Measurements from ENCODE around the gene METTL26.

METTL26 gene

GRCh38 chr16:588639-588888 lies 47.5 kb downstream of the METTL26 start:
- Histone ChIP-seq H3K9me3 (ENCODE audit: insufficient read depth, low read depth, low read length) (no peaks in the 10 kb centered on the region), H3K4me2 (ENCODE audit: low read depth, low read length, poor library complexity, severe bottlenecking) (peak overlapping the region; percentile 75), H3K4me3 (ENCODE audit: low read length, poor library complexity, severe bottlenecking) (peak overlapping the region; percentile 83), H3K36me3 (ENCODE audit: insufficient read depth, low read length) (no peaks in the 10 kb centered on the region), H3F3A (ENCODE audit: low read depth) (no peaks in the 10 kb centered on the region), H3K27me3 (ENCODE audit: insufficient read depth, low read length, poor library complexity, severe bottlenecking) (no peaks in the 10 kb centered on the region), H3K4me1 (ENCODE audit: insufficient read depth, low read length, poor library complexity, severe bottlenecking) (peaks cover 24% of the 10 kb centered on the region), H3K9me2 (replicated peaks; ENCODE audit: low read depth, low read length) (no peaks in the 10 kb centered on the region), H3K79me2 (ENCODE audit: insufficient read depth, low read length) (peaks cover 41% of the 10 kb centered on the region; the same call in 1 of the 2 replicates), H2AFZ (ENCODE audit: low read length) (no peak overlapping the region), H4K20me1 (ENCODE audit: insufficient read depth, low read length, poor library complexity, severe bottlenecking) (peaks cover 6% of the 10 kb centered on the region), H3K9ac (ENCODE audit: low read depth, low read length, poor library complexity, severe bottlenecking) (peak overlapping the region; percentile 85)
- TF ChIP-seq, protein P1, sequence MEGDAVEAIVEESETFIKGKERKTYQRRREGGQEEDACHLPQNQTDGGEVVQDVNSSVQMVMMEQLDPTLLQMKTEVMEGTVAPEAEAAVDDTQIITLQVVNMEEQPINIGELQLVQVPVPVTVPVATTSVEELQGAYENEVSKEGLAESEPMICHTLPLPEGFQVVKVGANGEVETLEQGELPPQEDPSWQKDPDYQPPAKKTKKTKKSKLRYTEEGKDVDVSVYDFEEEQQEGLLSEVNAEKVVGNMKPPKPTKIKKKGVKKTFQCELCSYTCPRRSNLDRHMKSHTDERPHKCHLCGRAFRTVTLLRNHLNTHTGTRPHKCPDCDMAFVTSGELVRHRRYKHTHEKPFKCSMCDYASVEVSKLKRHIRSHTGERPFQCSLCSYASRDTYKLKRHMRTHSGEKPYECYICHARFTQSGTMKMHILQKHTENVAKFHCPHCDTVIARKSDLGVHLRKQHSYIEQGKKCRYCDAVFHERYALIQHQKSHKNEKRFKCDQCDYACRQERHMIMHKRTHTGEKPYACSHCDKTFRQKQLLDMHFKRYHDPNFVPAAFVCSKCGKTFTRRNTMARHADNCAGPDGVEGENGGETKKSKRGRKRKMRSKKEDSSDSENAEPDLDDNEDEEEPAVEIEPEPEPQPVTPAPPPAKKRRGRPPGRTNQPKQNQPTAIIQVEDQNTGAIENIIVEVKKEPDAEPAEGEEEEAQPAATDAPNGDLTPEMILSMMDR (conservative IDR thresholded peaks at IDR 0.05; ENCODE audit: low read length), result no peak
- TF ChIP-seq EZH2phosphoT487 (IDR thresholded peaks at IDR 0.05; ENCODE audit: borderline replicate concordance), result no peak

GRCh38 chr16:586645-587590 lies 49.2 kb downstream of the METTL26 start:
- Histone ChIP-seq H3K79me2 (ENCODE audit: insufficient read depth, low read length) (peaks cover 27% of the 10 kb centered on the region; the same call in 1 of the 2 replicates), H3K4me1 (ENCODE audit: insufficient read depth, low read length, poor library complexity, severe bottlenecking) (peaks cover 7% of the 10 kb centered on the region), H3K27me3 (ENCODE audit: insufficient read depth, low read length, poor library complexity, severe bottlenecking) (no peaks in the 10 kb centered on the region), H2AFZ (ENCODE audit: low read length) (no peak overlapping the region), H3F3A (ENCODE audit: low read depth) (no peaks in the 10 kb centered on the region), H3K4me3 (ENCODE audit: low read length, poor library complexity, severe bottlenecking) (peak overlapping the region; percentile 83), H3K4me2 (ENCODE audit: low read depth, low read length, poor library complexity, severe bottlenecking) (peak overlapping the region; percentile 75), H3K36me3 (ENCODE audit: insufficient read depth, low read length) (no peaks in the 10 kb centered on the region), H4K20me1 (ENCODE audit: insufficient read depth, low read length, poor library complexity, severe bottlenecking) (peaks cover 6% of the 10 kb centered on the region), H3K9me2 (replicated peaks; ENCODE audit: low read depth, low read length) (no peaks in the 10 kb centered on the region), H3K9me3 (ENCODE audit: insufficient read depth, low read depth, low read length) (no peaks in the 10 kb centered on the region), H3K9ac (ENCODE audit: low read depth, low read length, poor library complexity, severe bottlenecking) (peak overlapping the region; percentile 85)
- TF ChIP-seq, protein P1 (conservative IDR thresholded peaks at IDR 0.05; ENCODE audit: low read length), result no peak
- no peak for TF ChIP-seq EZH2phosphoT487 (IDR thresholded peaks at IDR 0.05; ENCODE audit: borderline replicate concordance)

- Histone ChIP-seq H2AFZ (ENCODE audit: low read length) (no peak overlapping the region), H3K9ac (ENCODE audit: low read depth, low read length, poor library complexity, severe bottlenecking) (no peak overlapping the region), H3F3A (ENCODE audit: low read depth) (no peaks in the 10 kb centered on the region), H3K9me2 (replicated peaks; ENCODE audit: low read depth, low read length) (no peaks in the 10 kb centered on the region), H3K36me3 (ENCODE audit: insufficient read depth, low read length) (no peaks in the 10 kb centered on the region), H3K4me1 (ENCODE audit: insufficient read depth, low read length, poor library complexity, severe bottlenecking) (peaks cover 6% of the 10 kb centered on the region), H3K27me3 (ENCODE audit: insufficient read depth, low read length, poor library complexity, severe bottlenecking) (no peaks in the 10 kb centered on the region), H3K79me2 (ENCODE audit: insufficient read depth, low read length) (peaks cover 22% of the 10 kb centered on the region; the same call in 1 of the 2 replicates), H3K4me2 (ENCODE audit: low read depth, low read length, poor library complexity, severe bottlenecking) (no peak overlapping the region), H4K20me1 (ENCODE audit: insufficient read depth, low read length, poor library complexity, severe bottlenecking) (peaks cover 6% of the 10 kb centered on the region), H3K4me3 (ENCODE audit: low read length, poor library complexity, severe bottlenecking) (no peak overlapping the region), H3K9me3 (ENCODE audit: insufficient read depth, low read depth, low read length) (no peaks in the 10 kb centered on the region)
- TF ChIP-seq, protein P1 (conservative IDR thresholded peaks at IDR 0.05; ENCODE audit: low read length), result no peak
- TF ChIP-seq EZH2phosphoT487 (IDR thresholded peaks at IDR 0.05; ENCODE audit: borderline replicate concordance), result no peak
These were observed 50.0 kb downstream of the METTL26 start for GRCh38 chr16:586047-586644.

Data from Loucy (cell line).